Astrocyte (in vitro differentiated cells and primary cell): ENCODE results near the gene UST. TPM values are rescaled to one million over a fixed set of nuclear protein-coding genes. Genes with fewer than 3 reads are reported as not detected.

Source experiments
- DNase-seq: peaks from one replicate; pipeline ENCODE4 v3.0.0-alpha.2; 2010; ENCODE audit warnings: low read depth
- FAIRE-seq: peaks from 2 replicates; lab custom pipeline; 2011; peaks lifted over from hg19 to GRCh38; lab: Jason Lieb, UNC
- H2AFZ ChIP-seq: 2 replicates; pipeline ENCODE4 v1.6.0; 2012; ENCODE audit warnings: low read depth, low read length, inconsistent platforms
- H3K27ac ChIP-seq: 2 replicates; pipeline ENCODE4 v1.5.1; 2011; ENCODE audit warnings: low read depth, low read length, inconsistent platforms
- H3K27me3 ChIP-seq: 2 replicates; pipeline ENCODE4 v1.6.0; 2011; ENCODE audit warnings: low read length, inconsistent platforms; ENCODE audit not compliant: insufficient read depth
- H3K36me3 ChIP-seq: 2 replicates; pipeline ENCODE4 v1.5.1; 2011; ENCODE audit warnings: low read length, inconsistent platforms; ENCODE audit not compliant: insufficient read depth
- H3K4me1 ChIP-seq: 2 replicates; pipeline ENCODE4 v1.5.1; 2011; ENCODE audit warnings: low read length, inconsistent platforms; ENCODE audit not compliant: insufficient read depth
- H3K4me2 ChIP-seq: 2 replicates; pipeline ENCODE4 v1.6.0; 2012; ENCODE audit warnings: low read length, inconsistent platforms
- H3K4me3 ChIP-seq: 2 replicates; pipeline ENCODE4 v1.5.1; 2011; ENCODE audit warnings: low read depth, mild to moderate bottlenecking, low read length, inconsistent platforms; ENCODE audit not compliant: insufficient read depth
- H3K79me2 ChIP-seq: 2 replicates; pipeline ENCODE4 v1.6.0; 2012; ENCODE audit warnings: mild to moderate bottlenecking, low read length, inconsistent platforms; ENCODE audit not compliant: insufficient read depth
- H3K9ac ChIP-seq: 2 replicates; pipeline ENCODE4 v1.6.0; 2012; ENCODE audit warnings: mild to moderate bottlenecking, low read length, inconsistent platforms
- H3K9me3 ChIP-seq: 2 replicates; pipeline ENCODE4 v1.5.1; 2012; ENCODE audit warnings: low read depth, mild to moderate bottlenecking, low read length, inconsistent platforms; ENCODE audit not compliant: insufficient read depth
- H4K20me1 ChIP-seq: 2 replicates; pipeline ENCODE4 v1.6.0; 2012; ENCODE audit warnings: low read length, inconsistent platforms; ENCODE audit not compliant: insufficient read depth
- H3K27ac Mint-ChIP-seq: one replicate; pipeline ENCODE4 v1.8.0; 2021; ENCODE audit warnings: mild to moderate bottlenecking, mixed read lengths; ENCODE audit not compliant: unreplicated experiment
- H3K27me3 Mint-ChIP-seq: one replicate; pipeline ENCODE4 v1.8.0; 2021; ENCODE audit warnings: low read depth, mixed read lengths; ENCODE audit not compliant: unreplicated experiment
- H3K36me3 Mint-ChIP-seq: one replicate; pipeline ENCODE4 v1.8.0; 2021; ENCODE audit warnings: low read depth, mixed read lengths; ENCODE audit not compliant: unreplicated experiment
- H3K4me1 Mint-ChIP-seq: one replicate; pipeline ENCODE4 v1.8.0; 2021; ENCODE audit warnings: low read depth, mixed read lengths; ENCODE audit not compliant: unreplicated experiment
- H3K4me3 Mint-ChIP-seq: one replicate; pipeline ENCODE4 v1.8.0; 2021; ENCODE audit warnings: mild to moderate bottlenecking, moderate library complexity, mixed read lengths; ENCODE audit not compliant: unreplicated experiment
- H3K9me3 Mint-ChIP-seq: one replicate; pipeline ENCODE4 v1.8.0; 2021; ENCODE audit warnings: mild to moderate bottlenecking, mixed read lengths; ENCODE audit not compliant: unreplicated experiment
- EZH2 ChIP-seq: IDR thresholded peaks from 2 replicates; pipeline ENCODE4 v1.6.1; 2012; ENCODE audit warnings: mild to moderate bottlenecking, low read length, inconsistent platforms; ENCODE audit not compliant: insufficient read depth
- total RNA-seq: library from RNA; stranded (reverse); gene quantifications from 2 replicates; pipeline ENCODE4 v1.2.1, GENCODE V29; 2021
- TF ChIP-seq, protein P1 (sequence below): IDR thresholded peaks from 2 replicates; pipeline ENCODE4 v1.5.1; 2011; ENCODE audit warnings: low read depth, mild to moderate bottlenecking, inconsistent platforms, low read length, moderate library complexity; ENCODE audit not compliant: insufficient read depth

UST gene
- total RNA-seq, 1 donor from 2014 or later = 15.3 TPM

DNA sequence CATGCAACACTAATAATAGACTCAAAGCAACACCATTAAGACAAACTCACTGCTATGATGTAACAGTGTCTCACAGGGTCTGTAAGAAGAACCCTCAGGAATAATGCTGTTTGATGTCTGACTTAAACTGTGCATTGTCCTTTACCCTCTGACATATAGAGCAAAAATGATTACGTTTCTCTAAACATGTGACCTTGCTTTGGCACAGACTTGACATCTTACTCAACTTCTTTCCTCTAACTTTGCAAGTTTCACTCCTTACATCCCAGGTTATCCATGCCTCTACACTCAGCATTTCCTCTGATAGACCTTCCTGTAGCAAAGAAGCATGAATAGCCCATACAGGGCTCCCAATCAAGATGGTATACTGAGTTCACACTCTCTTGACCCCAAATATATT is 252.7 kb downstream of the UST start:
- peaks cover 33% of the 10 kb centered on the region for H3K4me1 Mint-ChIP-seq
- no peaks in the 10 kb centered on the region for H3K36me3 ChIP-seq
- H3K4me3 Mint-ChIP-seq = no peak overlapping the region
- no peaks in the 10 kb centered on the region for H3K27me3 Mint-ChIP-seq
- DNase-seq (peak; percentile 39), FAIRE-seq (peak; percentile 89)
- peaks cover 16% of the 10 kb centered on the region for H3K4me1 ChIP-seq
- no peaks in the 10 kb centered on the region for H3K79me2 ChIP-seq
- H3K27ac Mint-ChIP-seq = peak overlapping the region; percentile 93
- TF ChIP-seq, protein P1, sequence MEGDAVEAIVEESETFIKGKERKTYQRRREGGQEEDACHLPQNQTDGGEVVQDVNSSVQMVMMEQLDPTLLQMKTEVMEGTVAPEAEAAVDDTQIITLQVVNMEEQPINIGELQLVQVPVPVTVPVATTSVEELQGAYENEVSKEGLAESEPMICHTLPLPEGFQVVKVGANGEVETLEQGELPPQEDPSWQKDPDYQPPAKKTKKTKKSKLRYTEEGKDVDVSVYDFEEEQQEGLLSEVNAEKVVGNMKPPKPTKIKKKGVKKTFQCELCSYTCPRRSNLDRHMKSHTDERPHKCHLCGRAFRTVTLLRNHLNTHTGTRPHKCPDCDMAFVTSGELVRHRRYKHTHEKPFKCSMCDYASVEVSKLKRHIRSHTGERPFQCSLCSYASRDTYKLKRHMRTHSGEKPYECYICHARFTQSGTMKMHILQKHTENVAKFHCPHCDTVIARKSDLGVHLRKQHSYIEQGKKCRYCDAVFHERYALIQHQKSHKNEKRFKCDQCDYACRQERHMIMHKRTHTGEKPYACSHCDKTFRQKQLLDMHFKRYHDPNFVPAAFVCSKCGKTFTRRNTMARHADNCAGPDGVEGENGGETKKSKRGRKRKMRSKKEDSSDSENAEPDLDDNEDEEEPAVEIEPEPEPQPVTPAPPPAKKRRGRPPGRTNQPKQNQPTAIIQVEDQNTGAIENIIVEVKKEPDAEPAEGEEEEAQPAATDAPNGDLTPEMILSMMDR = no peak
- no peak for TF ChIP-seq EZH2
- no peak overlapping the region for H3K9ac ChIP-seq
- H2AFZ ChIP-seq = no peak overlapping the region
- no peaks in the 10 kb centered on the region for H4K20me1 ChIP-seq
- H3K9me3 ChIP-seq = no peaks in the 10 kb centered on the region
- H3K27ac ChIP-seq = peak overlapping the region; percentile 49
- peak overlapping the region; percentile 53 for H3K4me2 ChIP-seq
- H3K36me3 Mint-ChIP-seq = peaks cover 7% of the 10 kb centered on the region
- no peak overlapping the region for H3K4me3 ChIP-seq
- no peaks in the 10 kb centered on the region for H3K27me3 ChIP-seq
- H3K9me3 Mint-ChIP-seq = peaks cover 8% of the 10 kb centered on the region

DNA sequence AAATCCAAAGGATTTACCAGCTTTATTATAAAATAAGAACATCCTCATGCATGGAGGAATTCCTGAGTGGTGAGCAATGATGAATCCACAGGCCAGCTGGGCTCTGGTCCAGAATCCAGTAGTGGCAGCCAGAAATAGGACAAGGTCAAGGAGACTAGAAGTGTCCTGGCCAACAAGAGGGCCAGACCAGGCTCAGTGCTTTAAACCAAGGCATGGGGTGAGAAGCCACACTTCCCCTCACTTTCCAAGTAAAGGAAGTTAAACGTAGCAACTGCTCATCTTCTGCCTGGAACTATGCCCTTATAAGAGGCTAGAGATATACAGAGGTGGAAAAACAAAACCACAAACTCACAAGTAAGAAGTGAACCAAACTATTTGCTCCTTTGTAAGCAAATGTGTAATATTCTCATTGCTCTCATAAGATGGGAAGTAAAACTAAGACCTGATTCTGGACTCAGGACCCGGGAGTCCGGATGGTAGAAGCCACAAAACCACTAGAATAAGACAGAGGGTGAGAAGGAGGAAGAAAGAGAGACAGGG is 253.2 kb downstream of the UST start:
- Histone ChIP-seq H3K36me3 (no peaks in the 10 kb centered on the region), H3K4me2 (peak overlapping the region; percentile 53), H2AFZ (no peak overlapping the region), H3K27me3 (no peaks in the 10 kb centered on the region), H3K9ac (no peak overlapping the region), H3K4me1 (peaks cover 16% of the 10 kb centered on the region), H3K27ac (peak overlapping the region; percentile 49), H3K79me2 (no peaks in the 10 kb centered on the region), H3K9me3 (no peaks in the 10 kb centered on the region), H4K20me1 (no peaks in the 10 kb centered on the region), H3K4me3 (no peak overlapping the region)
- TF ChIP-seq, protein P1 = no peak
- peak overlapping the region; percentile 58 for H3K4me3 Mint-ChIP-seq
- H3K27ac Mint-ChIP-seq = peak overlapping the region; percentile 93
- DNase-seq (peak; percentile 85), FAIRE-seq (peak; percentile 70)
- peaks cover 4% of the 10 kb centered on the region for H3K36me3 Mint-ChIP-seq
- H3K9me3 Mint-ChIP-seq = peaks cover 8% of the 10 kb centered on the region
- H3K27me3 Mint-ChIP-seq = no peaks in the 10 kb centered on the region
- H3K4me1 Mint-ChIP-seq = peaks cover 33% of the 10 kb centered on the region

DNA sequence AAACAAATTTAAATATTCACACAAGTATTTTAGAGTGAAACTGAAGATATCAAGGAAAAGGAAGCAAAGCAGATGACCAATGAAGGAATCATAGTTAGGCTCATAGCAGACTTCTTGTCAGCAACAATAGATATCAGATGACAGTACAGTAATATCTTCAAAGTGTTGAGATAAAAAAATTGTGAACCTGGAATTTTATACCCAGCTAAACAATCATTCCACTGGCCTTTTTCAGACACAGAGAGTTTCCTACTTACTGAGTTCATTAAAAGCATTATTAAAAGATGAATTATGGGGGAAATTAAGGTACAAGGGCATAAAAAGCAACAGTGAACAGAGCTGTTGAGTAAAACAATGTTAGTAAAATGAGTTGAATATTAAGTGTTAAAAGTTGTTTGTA is 254.6 kb downstream of the UST start:
- no peak for FAIRE-seq
- no peaks in the 10 kb centered on the region for H3K27me3 Mint-ChIP-seq
- no peak for TF ChIP-seq EZH2
- TF ChIP-seq, protein P1 = no peak

More for the DNA sequence above, 254.6 kb downstream of the UST start:
- H3K4me3 ChIP-seq = no peak overlapping the region
- no peak overlapping the region for H2AFZ ChIP-seq
- Mint-ChIP-seq H3K4me3 (no peak overlapping the region), H3K4me1 (peaks cover 32% of the 10 kb centered on the region), H3K27ac (peak overlapping the region; percentile 44), H3K9me3 (peaks cover 10% of the 10 kb centered on the region), H3K36me3 (peaks cover 7% of the 10 kb centered on the region)
- H3K79me2 ChIP-seq = no peaks in the 10 kb centered on the region
- no peak overlapping the region for H3K9ac ChIP-seq
- no peak for DNase-seq
- H3K9me3 ChIP-seq = no peaks in the 10 kb centered on the region
- H3K4me1 ChIP-seq = peaks cover 16% of the 10 kb centered on the region
- H3K36me3 ChIP-seq = no peaks in the 10 kb centered on the region
- H4K20me1 ChIP-seq = no peaks in the 10 kb centered on the region
- no peaks in the 10 kb centered on the region for H3K27me3 ChIP-seq
- no peak overlapping the region for H3K4me2 ChIP-seq
- H3K27ac ChIP-seq = no peak overlapping the region
